Measurements from ENCODE around the gene ACTL7B. TPM values are rescaled to one million over a fixed set of nuclear protein-coding genes. Genes with fewer than 3 reads are reported as not detected.
A peak's percentile ranks its signal among the peaks of the same experiment; 100 is the strongest.
"Not testable (repeated sequence)": the region's sequence is repeated elsewhere in the genome, so short reads cannot be mapped to it uniquely, and the experiment has no call there.

Gene ACTL7B
- total RNA-seq, 2 experiments from 2014 or later: 0.08 to 0.25 TPM

- Mint-ChIP-seq H3K27me3 (no peaks in the 10 kb centered on the region), H3K4me1 (ENCODE audit: low read depth) (no peaks in the 10 kb centered on the region), H3K4me3 (no peak overlapping the region), H3K9me3 (no peaks in the 10 kb centered on the region), H3K27ac (no peak overlapping the region), H3K36me3 (ENCODE audit: low read depth) (peaks cover 100% of the 10 kb centered on the region)
- no peak overlapping the region for H3K4me3 ChIP-seq (ENCODE audit: low read length)
- TF ChIP-seq CTCF (IDR thresholded peaks at IDR 0.05): no peak
- H3K36me3 ChIP-seq (ENCODE audit: insufficient read depth, low read length): peaks cover 84% of the 10 kb centered on the region
- CTCF ChIA-PET: no interaction called here
- ATAC-seq (ENCODE audit: poor library complexity): no peak
- H3K4me1 ChIP-seq (ENCODE audit: insufficient read depth, low read length): no peaks in the 10 kb centered on the region
- H3K27ac ChIP-seq (ENCODE audit: low read depth in 1 of 2, low read length in 2 of 2): no peak overlapping the region
- DNase-seq: no peak
- H3K9me3 ChIP-seq (ENCODE audit: control insufficient read depth in 1 of 2, insufficient read depth in 1 of 2, low read length in 2 of 2): no peaks in the 10 kb centered on the region
- intact Hi-C loops (cut with DNase I, micrococcal nuclease): no loop called here
- POLR2A ChIA-PET: no interaction called here
- H3K27me3 ChIP-seq (ENCODE audit: control insufficient read depth in 1 of 2, insufficient read depth in 2 of 2, low read length in 2 of 2): no peaks in the 10 kb centered on the region
Measured at GRCh38 chr9:108897324-108898096, 41.7 kb upstream of the ACTL7B start.

GRCh38 chr9:108894225-108894997 lies 38.6 kb upstream of the ACTL7B start:
- Mint-ChIP-seq H3K4me1 (ENCODE audit: low read depth) (no peaks in the 10 kb centered on the region), H3K36me3 (ENCODE audit: low read depth) (peaks cover 100% of the 10 kb centered on the region), H3K27me3 (no peaks in the 10 kb centered on the region), H3K27ac (no peak overlapping the region), H3K9me3 (no peaks in the 10 kb centered on the region), H3K4me3 (no peak overlapping the region)
- no peaks in the 10 kb centered on the region for H3K27me3 ChIP-seq (ENCODE audit: control insufficient read depth in 1 of 2, insufficient read depth in 2 of 2, low read length in 2 of 2)
- no peak overlapping the region for H3K27ac ChIP-seq (ENCODE audit: low read depth in 1 of 2, low read length in 2 of 2)
- ChIA-PET CTCF (no interaction called here), POLR2A (interaction anchor here (0.6 kb wide), 1 partner anchor 65 kb away, joined by 3 read pairs; no protein-coding TSS in a partner anchor)
- no peaks in the 10 kb centered on the region for H3K4me1 ChIP-seq (ENCODE audit: insufficient read depth, low read length)
- intact Hi-C loops (cut with DNase I, micrococcal nuclease): loop anchor here in 1 of 2 experiments (5.0 kb wide), 1 partner anchor 58 kb away; no protein-coding TSS in a partner anchor
- H3K4me3 ChIP-seq (ENCODE audit: low read length): no peak overlapping the region
- no peaks in the 10 kb centered on the region for H3K9me3 ChIP-seq (ENCODE audit: control insufficient read depth in 1 of 2, insufficient read depth in 1 of 2, low read length in 2 of 2)
- DNase-seq (no peak), ATAC-seq (ENCODE audit: poor library complexity) (no peak)
- no peak for TF ChIP-seq CTCF (IDR thresholded peaks at IDR 0.05)
- H3K36me3 ChIP-seq (ENCODE audit: insufficient read depth, low read length): peaks cover 93% of the 10 kb centered on the region

- intact Hi-C loops (cut with DNase I, micrococcal nuclease): loop anchor here (2.0 to 5.0 kb wide), 3 partner anchors 63 to 431 kb away; partner anchors contain the start of gene EPB41L4B (in 1 of the 2)
- Mint-ChIP-seq H3K27me3 (no peaks in the 10 kb centered on the region), H3K36me3 (ENCODE audit: low read depth) (peaks cover 91% of the 10 kb centered on the region), H3K4me1 (ENCODE audit: low read depth) (no peaks in the 10 kb centered on the region), H3K4me3 (no peak overlapping the region), H3K27ac (no peak overlapping the region), H3K9me3 (no peaks in the 10 kb centered on the region)
- no peak for TF ChIP-seq CTCF (IDR thresholded peaks at IDR 0.05)
- no peak overlapping the region for H3K4me3 ChIP-seq (ENCODE audit: low read length)
- peak in 2 of 14 experiments; percentile 13 to 17 for DNase-seq
- no peaks in the 10 kb centered on the region for H3K9me3 ChIP-seq (ENCODE audit: control insufficient read depth in 1 of 2, insufficient read depth in 1 of 2, low read length in 2 of 2)
- H3K36me3 ChIP-seq (ENCODE audit: insufficient read depth, low read length): peaks cover 73% of the 10 kb centered on the region
- ATAC-seq (ENCODE audit: poor library complexity): no peak
- ChIA-PET POLR2A (no interaction called here), CTCF (no interaction called here)
- no peaks in the 10 kb centered on the region for H3K27me3 ChIP-seq (ENCODE audit: control insufficient read depth in 1 of 2, insufficient read depth in 2 of 2, low read length in 2 of 2)
- H3K4me1 ChIP-seq (ENCODE audit: insufficient read depth, low read length): no peaks in the 10 kb centered on the region
- H3K27ac ChIP-seq (ENCODE audit: low read depth in 1 of 2, low read length in 2 of 2): no peak overlapping the region
Measured at GRCh38 chr9:108889649-108890067, 33.9 kb upstream of the ACTL7B start.

- intact Hi-C loops (cut with DNase I, micrococcal nuclease): loop anchor here in 1 of 2 experiments (5.0 kb wide), 1 partner anchor 311 kb away; no protein-coding TSS in a partner anchor
- ATAC-seq (ENCODE audit: poor library complexity); H3K27me3 Mint-ChIP-seq; H3K4me1 ChIP-seq (ENCODE audit: insufficient read depth, low read length); H3K4me3 Mint-ChIP-seq; H3K9me3 Mint-ChIP-seq; POLR2A ChIA-PET; H3K9me3 ChIP-seq (ENCODE audit: control insufficient read depth in 1 of 2, insufficient read depth in 1 of 2, low read length in 2 of 2); H3K27ac ChIP-seq (ENCODE audit: low read depth in 1 of 2, low read length in 2 of 2); DNase-seq; H3K27ac Mint-ChIP-seq; H3K4me3 ChIP-seq (ENCODE audit: low read length); CTCF ChIA-PET; H3K4me1 Mint-ChIP-seq (ENCODE audit: low read depth); H3K27me3 ChIP-seq (ENCODE audit: control insufficient read depth in 1 of 2, insufficient read depth in 2 of 2, low read length in 2 of 2): not testable (repeated sequence)
- peaks cover 86% of the 10 kb centered on the region for H3K36me3 Mint-ChIP-seq (ENCODE audit: low read depth)
- H3K36me3 ChIP-seq (ENCODE audit: insufficient read depth, low read length): peaks cover 62% of the 10 kb centered on the region
Measured at GRCh38 chr9:108886594-108887271, 30.9 kb upstream of the ACTL7B start.
